Activated T-helper 2 cell treated with anti-CD3 and anti-CD28 coated beads, Interferon-gamma antibody, Interleukin-2, Interleukin-4, amounts not matched to agents 10 μg/mL and 5 μg/mL and 100 μg/mL, durations not matched to agents 14 hours and 24 hours and 36 hours (primary cell): Measurements from ENCODE around the gene PLA2G15. TPM values are rescaled to one million over a fixed set of nuclear protein-coding genes. Genes with fewer than 3 reads are reported as not detected.

Source experiments
- DNase-seq: peaks from one replicate; pipeline ENCODE4 v3.0.0; 2021; ENCODE audit warnings: low spot score
- H3K27ac Mint-ChIP-seq: one replicate; pipeline ENCODE4 v1.8.0; 2021; ENCODE audit warnings: mixed read lengths
- H3K27me3 Mint-ChIP-seq: one replicate; pipeline ENCODE4 v1.8.0; 2021; ENCODE audit warnings: low read depth, mixed read lengths
- H3K36me3 Mint-ChIP-seq: one replicate; pipeline ENCODE4 v1.8.0; 2021; ENCODE audit warnings: low read depth, mixed read lengths
- H3K4me1 Mint-ChIP-seq: one replicate; pipeline ENCODE4 v1.8.0; 2021; ENCODE audit warnings: low read depth, mixed read lengths
- H3K4me3 Mint-ChIP-seq: one replicate; pipeline ENCODE4 v1.8.0; 2021; ENCODE audit warnings: low read depth, mild to moderate bottlenecking, moderate library complexity, mixed read lengths
- H3K9me3 Mint-ChIP-seq: one replicate; pipeline ENCODE4 v1.8.0; 2021; ENCODE audit warnings: mixed read lengths
- intact Hi-C: fragments of 100-400 bp; cut with micrococcal nuclease; formaldehyde crosslinking; loops from one replicate; pipeline ENCODE4 v1.15.1; 2023
- total RNA-seq: library from RNA; stranded (reverse); gene quantifications from 2 replicates; pipeline ENCODE4 v1.2.3, GENCODE V29; 2022

The PLA2G15 gene
- total RNA-seq = 9.0 and 10.3 TPM in 2 replicates

- H3K4me1 Mint-ChIP-seq = peaks cover 16% of the 10 kb centered on the region
- intact Hi-C loops = loop anchor here (1.0 to 10.0 kb wide), 4 partner anchors 8 to 270 kb away; partner anchors contain the start of gene SLC7A6
- H3K4me3 Mint-ChIP-seq = peak within 1 kb of the TSS; percentile 94
- DNase-seq = peak; percentile 92
- H3K27ac Mint-ChIP-seq = peak within 1 kb of the TSS; percentile 77
- no peaks in the 10 kb centered on the region for H3K9me3 Mint-ChIP-seq
- H3K27me3 Mint-ChIP-seq = no peaks in the 10 kb centered on the region
- H3K36me3 Mint-ChIP-seq = peaks cover 5% of the 10 kb centered on the region
Measured at GRCh38 chr16:68244903-68245853, at the start of gene PLA2G15. TSS of gene PLA2G15 (plus strand) at chr16:68245373. CDS start at chr16:68245427, 54 bp downstream.

GRCh38 chr16:68197250-68197649 lies 47.9 kb upstream of the PLA2G15 start:
- Mint-ChIP-seq H3K9me3 (no peaks in the 10 kb centered on the region), H3K4me3 (no peak overlapping the region), H3K36me3 (peaks cover 48% of the 10 kb centered on the region), H3K27me3 (no peaks in the 10 kb centered on the region), H3K4me1 (peaks cover 21% of the 10 kb centered on the region), H3K27ac (no peak overlapping the region)
- DNase-seq = no peak
- intact Hi-C loops = no loop called here

GRCh38 chr16:68200088-68200783 lies 44.9 kb upstream of the PLA2G15 start:
- no peaks in the 10 kb centered on the region for H3K9me3 Mint-ChIP-seq
- no peaks in the 10 kb centered on the region for H3K27me3 Mint-ChIP-seq
- H3K4me1 Mint-ChIP-seq = peaks cover 15% of the 10 kb centered on the region
- H3K36me3 Mint-ChIP-seq = peaks cover 29% of the 10 kb centered on the region
- intact Hi-C loops = loop anchor here (1.0 to 5.0 kb wide), 2 partner anchors 11 to 108 kb away; no protein-coding TSS in a partner anchor
- no peak for DNase-seq
- no peak overlapping the region for H3K4me3 Mint-ChIP-seq
- peak overlapping the region; percentile 62 for H3K27ac Mint-ChIP-seq

- Mint-ChIP-seq H3K36me3 (peaks cover 36% of the 10 kb centered on the region), H3K9me3 (no peaks in the 10 kb centered on the region), H3K4me3 (no peak overlapping the region), H3K27me3 (no peaks in the 10 kb centered on the region), H3K27ac (no peak overlapping the region), H3K4me1 (peaks cover 15% of the 10 kb centered on the region)
- intact Hi-C loops = loop anchor here (5.0 kb wide), 1 partner anchor 110 kb away; no protein-coding TSS in a partner anchor
- no peak for DNase-seq
Measured at GRCh38 chr16:68202091-68202519, 43.1 kb upstream of the PLA2G15 start.

GRCh38 chr16:68206245-68206644 lies 38.9 kb upstream of the PLA2G15 start:
- H3K27me3 Mint-ChIP-seq = no peaks in the 10 kb centered on the region
- H3K27ac Mint-ChIP-seq = no peak overlapping the region
- intact Hi-C loops = no loop called here
- H3K9me3 Mint-ChIP-seq = no peaks in the 10 kb centered on the region
- H3K4me1 Mint-ChIP-seq = peaks cover 16% of the 10 kb centered on the region
- DNase-seq = no peak
- no peak overlapping the region for H3K4me3 Mint-ChIP-seq
- H3K36me3 Mint-ChIP-seq = peaks cover 44% of the 10 kb centered on the region

- H3K9me3 Mint-ChIP-seq = no peaks in the 10 kb centered on the region
- no peak overlapping the region for H3K4me3 Mint-ChIP-seq
- peaks cover 50% of the 10 kb centered on the region for H3K36me3 Mint-ChIP-seq
- no peak for DNase-seq
- H3K27me3 Mint-ChIP-seq = no peaks in the 10 kb centered on the region
- H3K4me1 Mint-ChIP-seq = peaks cover 27% of the 10 kb centered on the region
- intact Hi-C loops = no loop called here
- peak overlapping the region; percentile 38 for H3K27ac Mint-ChIP-seq
Measured at GRCh38 chr16:68214726-68215125, 30.4 kb upstream of the PLA2G15 start.

- no peaks in the 10 kb centered on the region for H3K27me3 Mint-ChIP-seq
- no peaks in the 10 kb centered on the region for H3K9me3 Mint-ChIP-seq
- intact Hi-C loops = no loop called here
Measured at GRCh38 chr16:68215302-68215701, 29.9 kb upstream of the PLA2G15 start.

GRCh38 chr16:68216240-68216639 lies 28.9 kb upstream of the PLA2G15 start:
- Mint-ChIP-seq H3K27ac (peak overlapping the region; percentile 74), H3K4me3 (no peak overlapping the region), H3K27me3 (no peaks in the 10 kb centered on the region), H3K36me3 (peaks cover 48% of the 10 kb centered on the region), H3K4me1 (peaks cover 22% of the 10 kb centered on the region), H3K9me3 (no peaks in the 10 kb centered on the region)
- no peak for DNase-seq
- intact Hi-C loops = no loop called here

More at GRCh38 chr16:68215302-68215701, 29.9 kb upstream of the PLA2G15 start:
- H3K4me1 Mint-ChIP-seq = peaks cover 27% of the 10 kb centered on the region
- peak overlapping the region; percentile 19 for H3K27ac Mint-ChIP-seq
- DNase-seq = no peak
- peaks cover 53% of the 10 kb centered on the region for H3K36me3 Mint-ChIP-seq
- H3K4me3 Mint-ChIP-seq = no peak overlapping the region

- no peaks in the 10 kb centered on the region for H3K9me3 Mint-ChIP-seq
- peaks cover 48% of the 10 kb centered on the region for H3K36me3 Mint-ChIP-seq
- H3K4me1 Mint-ChIP-seq = peaks cover 15% of the 10 kb centered on the region
- H3K27ac Mint-ChIP-seq = peak overlapping the region; percentile 17
- H3K27me3 Mint-ChIP-seq = no peaks in the 10 kb centered on the region
- intact Hi-C loops = no loop called here
- no peak for DNase-seq
- no peak overlapping the region for H3K4me3 Mint-ChIP-seq
Measured at GRCh38 chr16:68217506-68217905, 27.7 kb upstream of the PLA2G15 start.

- DNase-seq = no peak
- intact Hi-C loops = no loop called here
- no peaks in the 10 kb centered on the region for H3K27me3 Mint-ChIP-seq
- peaks cover 47% of the 10 kb centered on the region for H3K36me3 Mint-ChIP-seq
- H3K27ac Mint-ChIP-seq = no peak overlapping the region
- H3K4me3 Mint-ChIP-seq = no peak overlapping the region
- no peaks in the 10 kb centered on the region for H3K9me3 Mint-ChIP-seq
- peaks cover 7% of the 10 kb centered on the region for H3K4me1 Mint-ChIP-seq
Measured at GRCh38 chr16:68219725-68220351, 25.3 kb upstream of the PLA2G15 start.

- no peak overlapping the region for H3K4me3 Mint-ChIP-seq
- no peaks in the 10 kb centered on the region for H3K9me3 Mint-ChIP-seq
- intact Hi-C loops = no loop called here
- no peak overlapping the region for H3K27ac Mint-ChIP-seq
- H3K36me3 Mint-ChIP-seq = peaks cover 49% of the 10 kb centered on the region
- DNase-seq = no peak
- H3K27me3 Mint-ChIP-seq = no peaks in the 10 kb centered on the region
- peaks cover 28% of the 10 kb centered on the region for H3K4me1 Mint-ChIP-seq
Measured at GRCh38 chr16:68223072-68223471, 22.1 kb upstream of the PLA2G15 start.

- no peaks in the 10 kb centered on the region for H3K27me3 Mint-ChIP-seq
- no peaks in the 10 kb centered on the region for H3K9me3 Mint-ChIP-seq
- H3K4me1 Mint-ChIP-seq = peaks cover 41% of the 10 kb centered on the region
- H3K27ac Mint-ChIP-seq = peak overlapping the region; percentile 85
- H3K4me3 Mint-ChIP-seq = no peak overlapping the region
- intact Hi-C loops = no loop called here
- peaks cover 54% of the 10 kb centered on the region for H3K36me3 Mint-ChIP-seq
- DNase-seq = no peak
Measured at GRCh38 chr16:68226116-68226515, 19.1 kb upstream of the PLA2G15 start.
